Umbilical cord (tissue), 2 donors: Measurements from ENCODE around the gene WNT7B. TPM values are rescaled to one million over a fixed set of nuclear protein-coding genes. Genes with fewer than 3 reads are reported as not detected.
A peak's percentile ranks its signal among the peaks of the same experiment; 100 is the strongest.

Experiments used
- DNase-seq: peaks from one replicate; pipeline ENCODE4 v3.0.0-alpha.2; 2015; ENCODE audit warnings: low spot score
- total RNA-seq: library from RNA; depleted of rRNA; stranded (reverse); fragments of >200 nt; gene quantifications from one replicate; pipeline ENCODE4 v1.2.3, GENCODE V29; 2014; ENCODE audit warnings: low replicate concordance; ENCODE audit not compliant: insufficient read depth

The WNT7B gene
- total RNA-seq, 1 donor from 2014 or later, result 7.2 TPM

DNA sequence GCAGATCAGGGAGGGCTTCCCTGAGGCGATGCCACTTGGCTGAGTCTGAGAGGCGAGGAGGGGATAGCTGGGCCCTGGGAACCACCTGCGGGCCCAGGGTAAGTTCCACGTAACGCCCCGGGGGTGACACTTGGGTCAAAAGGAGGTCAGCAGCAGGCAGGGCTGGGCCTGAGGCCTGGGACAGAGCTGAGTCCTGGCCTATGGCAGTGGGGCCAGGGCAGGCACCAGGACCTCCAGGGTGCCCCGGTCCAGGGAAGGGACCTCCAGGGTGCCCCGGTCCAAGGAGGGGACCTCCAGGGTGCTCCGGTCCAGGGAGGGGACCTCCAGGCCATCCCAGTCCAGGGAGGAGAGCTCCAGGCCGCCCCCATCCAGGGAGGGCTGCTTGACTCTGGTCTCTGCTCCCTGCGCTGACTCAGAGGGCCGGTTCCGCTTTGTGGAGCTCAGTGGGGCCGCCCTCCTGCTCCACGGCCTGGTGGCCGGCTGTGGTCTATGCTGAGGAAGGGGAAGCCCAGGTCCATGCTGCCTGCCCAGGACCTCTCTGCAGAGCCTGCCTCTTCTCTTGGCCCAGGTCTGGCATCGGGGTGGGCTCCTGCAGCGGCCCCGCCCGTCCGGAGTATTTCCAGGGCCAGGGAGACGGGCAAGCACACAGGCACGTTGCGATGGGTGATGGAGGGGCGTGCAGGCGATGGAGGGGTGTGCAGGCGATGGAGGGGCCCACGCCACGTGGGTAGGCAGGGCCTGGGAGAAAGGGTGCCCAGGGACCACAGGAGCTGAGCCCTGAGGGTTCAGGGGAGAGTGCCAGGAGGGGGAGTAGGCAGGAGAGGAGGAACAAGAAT, 19.5 kb upstream of the WNT7B start:
- no peak for DNase-seq

DNA sequence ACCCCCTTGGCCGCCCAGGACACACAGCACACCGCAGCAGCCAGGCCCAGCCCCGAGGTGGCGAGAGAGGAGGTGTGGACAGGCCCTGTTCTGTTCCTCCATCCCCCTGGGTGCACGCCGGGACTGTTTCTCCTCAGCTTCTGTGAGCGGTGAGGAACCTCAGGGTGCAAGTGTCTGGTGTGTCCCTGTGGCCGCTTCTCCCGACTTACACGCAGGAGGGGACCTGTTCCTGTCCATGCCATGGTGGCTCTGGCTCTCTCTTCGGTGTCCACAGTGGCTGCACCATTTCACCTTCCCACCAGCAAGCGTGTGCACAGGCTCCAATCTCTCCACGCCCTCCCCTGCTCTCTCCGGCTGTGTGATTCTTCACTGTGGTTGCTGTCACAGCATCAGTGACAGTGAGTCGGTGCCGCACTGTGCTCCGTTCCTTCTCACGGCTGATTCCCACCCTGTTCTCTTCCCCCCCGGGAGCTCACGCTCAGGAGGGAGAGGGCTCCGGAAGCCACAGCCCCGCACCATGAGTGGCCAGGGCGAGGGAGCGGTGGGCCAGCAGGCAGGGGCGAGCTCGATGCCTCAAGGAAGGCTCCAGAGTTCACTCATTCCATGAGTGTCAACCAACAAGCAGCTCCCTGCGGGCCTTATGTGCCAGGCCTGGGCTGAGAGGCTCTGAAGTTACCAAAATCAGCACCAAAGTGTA, 18.6 kb upstream of the WNT7B start:
- DNase-seq, result no peak

DNA sequence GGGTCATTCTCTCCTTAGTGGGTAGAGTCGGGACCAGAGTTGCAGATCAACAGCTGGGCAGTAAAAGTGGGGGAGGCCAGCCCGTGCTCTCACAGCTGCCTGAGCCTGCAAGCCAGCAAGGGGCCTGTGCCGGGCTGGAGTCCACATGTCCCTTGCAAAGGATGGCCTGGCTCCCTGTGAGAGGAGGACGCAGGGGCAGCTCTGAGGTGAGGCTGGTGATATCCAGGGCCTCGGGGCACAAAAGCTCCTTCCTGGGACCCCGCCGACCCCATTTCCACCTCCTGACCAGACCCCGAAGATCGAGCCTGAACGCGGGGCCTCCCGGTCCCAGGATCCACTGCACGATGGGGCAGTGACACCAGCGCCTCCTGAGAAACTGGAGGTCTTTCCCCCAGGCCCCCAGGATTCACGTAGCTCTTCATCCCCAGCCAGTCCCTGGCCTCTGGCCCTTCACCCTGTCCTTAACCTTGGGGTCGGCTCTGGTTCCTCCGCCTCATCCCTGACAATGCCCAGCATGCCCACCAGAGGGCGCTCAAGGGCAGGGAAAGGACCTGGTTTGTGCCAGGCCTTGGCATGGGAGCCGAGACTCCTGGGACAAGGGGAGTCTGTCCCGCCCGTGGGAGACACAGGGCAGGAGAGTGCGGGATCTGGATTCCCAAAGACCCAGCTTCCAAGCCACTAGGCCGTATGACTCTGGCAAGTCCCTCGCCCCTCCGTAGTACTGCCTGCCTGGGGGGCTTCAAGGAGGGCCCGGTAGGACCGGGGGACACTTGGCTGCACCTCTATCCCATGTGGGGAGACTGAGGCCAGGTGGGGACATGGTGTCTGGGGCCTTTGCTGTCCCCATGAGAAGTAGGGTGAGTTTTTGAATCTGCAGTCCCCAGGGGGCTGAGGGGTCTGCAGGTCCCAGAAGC, 17.8 kb upstream of the WNT7B start:
- DNase-seq, result peak; percentile 69

DNA sequence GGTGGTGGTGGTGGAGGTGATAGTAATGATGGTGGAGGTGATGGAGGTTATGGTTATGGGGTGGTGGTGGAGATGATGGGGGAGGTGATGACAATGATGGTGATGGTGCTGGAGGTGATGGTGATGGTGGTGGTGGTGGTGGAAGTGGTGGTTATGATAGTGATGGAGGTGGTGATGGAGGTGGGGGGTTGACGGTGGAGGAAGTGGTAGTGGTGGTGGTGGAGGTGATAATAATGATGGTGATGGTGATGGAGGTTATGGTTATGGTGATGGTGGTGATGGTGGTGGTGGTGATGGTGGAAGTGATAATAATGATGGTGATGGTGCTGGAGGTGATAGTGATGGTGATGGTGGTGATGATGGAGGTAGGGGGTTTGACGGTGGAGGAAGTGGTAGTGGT, 16.9 kb upstream of the WNT7B start:
- no peak for DNase-seq

DNA sequence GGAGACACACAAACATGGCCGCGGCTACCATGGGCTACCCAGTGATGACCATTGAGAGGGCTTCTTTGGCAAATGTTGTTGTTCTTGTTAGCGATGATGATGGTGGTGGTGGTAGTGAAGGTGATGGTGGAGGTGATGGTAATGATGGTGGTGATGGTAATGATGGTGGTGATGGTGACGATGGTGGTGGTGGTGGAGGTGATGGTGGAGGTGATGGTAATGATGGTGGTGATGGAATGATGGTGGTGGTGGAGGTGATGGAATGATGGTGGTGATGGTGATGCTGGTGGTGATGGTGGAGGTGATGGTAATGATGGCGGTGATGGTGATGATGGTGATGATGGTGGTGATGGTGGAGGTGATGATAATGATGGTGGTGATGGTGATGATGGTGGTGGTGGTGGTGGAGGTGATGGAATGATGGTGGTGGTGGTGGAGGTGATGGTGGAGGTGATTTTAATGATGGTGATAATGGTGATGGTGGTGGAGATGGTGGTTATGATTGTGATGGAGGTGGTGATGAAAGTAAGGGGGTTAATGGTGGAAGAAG, 16.3 kb upstream of the WNT7B start:
- no peak for DNase-seq

DNA sequence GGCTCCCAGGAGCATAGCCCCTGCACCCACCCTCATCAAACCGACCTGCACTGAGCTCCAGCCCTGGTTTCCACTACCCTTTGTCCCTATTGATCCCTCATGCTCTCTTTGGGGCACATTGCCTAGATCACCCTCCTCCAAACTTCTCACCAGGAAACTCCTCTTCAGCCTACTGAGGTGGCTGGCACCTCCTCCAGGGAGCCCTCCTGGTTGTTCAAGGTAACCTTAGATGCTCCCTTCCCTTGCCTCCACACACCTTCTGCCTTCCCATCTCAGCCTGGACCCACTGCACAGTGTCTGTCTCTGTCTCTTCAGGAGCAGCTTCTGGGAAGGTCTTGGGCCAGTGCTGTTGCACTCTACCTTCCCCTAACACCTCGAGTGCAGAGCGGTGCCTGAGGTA, 15.8 kb upstream of the WNT7B start:
- DNase-seq, result no peak

DNA sequence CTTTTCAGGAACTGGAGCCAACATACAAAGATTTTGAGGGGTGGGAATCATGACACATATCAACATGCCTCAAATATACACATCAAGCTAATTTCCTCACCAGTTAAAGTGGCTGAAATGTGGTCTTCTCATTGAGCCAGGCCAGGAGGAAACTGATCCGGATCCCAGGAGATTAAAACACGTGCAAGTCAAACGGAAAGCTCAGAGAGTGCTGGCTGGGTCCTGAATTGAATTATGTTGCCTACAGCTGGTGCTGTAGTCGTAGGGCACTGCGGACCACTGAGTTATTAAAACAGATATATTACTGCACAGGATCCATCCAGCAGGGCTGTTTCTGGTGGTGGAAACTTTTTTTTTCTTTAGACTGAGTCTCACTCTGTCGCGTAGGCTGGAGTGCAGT, 14.1 kb upstream of the WNT7B start:
- DNase-seq, result no peak

DNA sequence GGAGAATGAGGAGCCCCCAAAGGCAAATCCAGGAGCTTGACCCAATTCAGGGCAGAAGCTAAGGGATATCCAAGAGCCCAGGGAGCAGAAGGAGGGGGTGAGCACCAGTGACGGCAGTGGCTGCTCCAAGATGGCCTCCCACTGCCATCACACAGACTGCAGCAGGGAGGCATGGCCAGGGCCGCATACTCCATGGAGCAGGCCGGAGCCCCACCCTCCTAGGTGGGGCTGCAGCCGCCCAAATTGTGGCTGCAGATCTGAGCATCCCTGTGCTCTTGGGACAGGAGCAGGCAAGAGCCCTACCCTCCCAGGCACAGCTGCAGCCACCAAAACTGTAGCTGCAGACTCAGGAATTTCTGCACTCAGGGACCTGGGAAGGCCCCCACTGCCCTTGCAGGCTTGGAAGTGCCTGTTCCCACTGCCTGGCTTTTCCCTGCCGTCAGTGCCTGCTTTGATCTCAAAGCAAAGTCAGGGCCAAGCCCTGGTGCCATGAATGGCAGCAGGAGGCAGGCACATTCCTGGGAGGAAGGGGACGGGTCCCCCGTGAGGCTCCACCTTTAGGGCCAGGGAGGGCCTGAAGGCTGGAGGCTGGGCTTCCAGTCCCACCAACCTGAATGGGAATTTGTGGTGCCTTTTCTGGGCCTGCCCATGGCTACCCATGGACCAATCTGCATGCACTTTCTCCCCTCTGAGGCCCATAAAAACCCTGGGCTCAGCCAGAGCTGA, 10.3 kb upstream of the WNT7B start:
- DNase-seq, result no peak

DNA sequence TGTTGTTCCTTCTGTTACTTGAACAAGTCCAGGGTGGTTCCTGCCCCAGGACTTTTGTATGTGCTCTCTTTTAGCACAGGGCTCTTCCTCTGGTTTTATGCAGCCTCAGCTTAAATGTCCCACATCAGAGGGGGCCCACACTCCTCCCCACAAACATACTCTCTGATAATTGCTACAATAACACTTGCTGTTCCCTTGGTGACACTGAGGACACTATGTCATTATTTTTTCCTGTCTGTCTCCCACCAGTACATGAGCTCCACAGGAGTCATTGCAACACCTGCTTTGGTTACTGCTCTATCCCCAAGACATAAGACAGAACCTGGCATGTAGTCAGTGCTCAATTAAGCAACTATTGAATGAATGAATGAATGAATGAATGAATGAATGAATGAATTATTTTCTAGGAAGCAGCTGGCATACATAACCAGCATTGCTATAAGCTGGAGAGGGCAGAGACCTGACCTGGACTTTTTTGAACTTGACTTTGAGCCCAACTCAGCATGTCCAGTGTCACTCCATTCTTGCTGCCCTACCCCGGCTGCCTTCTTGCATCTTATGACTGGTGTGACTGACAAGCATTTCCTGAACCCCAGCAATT, 7.5 kb upstream of the WNT7B start:
- DNase-seq, result no peak

DNA sequence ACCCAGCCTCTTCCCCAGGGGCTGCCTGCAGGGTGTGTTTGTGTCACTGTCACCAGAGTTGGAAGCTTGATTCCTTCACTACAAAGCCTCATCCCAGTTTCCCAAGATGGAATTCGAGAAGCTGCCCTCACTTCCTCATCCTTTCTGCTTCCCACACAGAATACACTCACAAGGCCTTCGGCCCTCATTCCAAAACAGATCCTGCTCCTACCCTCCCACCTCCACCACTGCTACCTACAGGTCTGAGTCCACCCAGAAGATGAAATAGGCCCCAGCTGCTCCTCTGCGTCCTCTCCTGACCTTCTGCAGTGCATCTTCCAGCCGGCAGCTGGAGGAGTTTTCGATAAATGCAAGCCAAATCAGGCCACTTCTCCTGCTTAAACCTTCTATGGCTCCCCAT, 6.8 kb upstream of the WNT7B start:
- no peak for DNase-seq

DNA sequence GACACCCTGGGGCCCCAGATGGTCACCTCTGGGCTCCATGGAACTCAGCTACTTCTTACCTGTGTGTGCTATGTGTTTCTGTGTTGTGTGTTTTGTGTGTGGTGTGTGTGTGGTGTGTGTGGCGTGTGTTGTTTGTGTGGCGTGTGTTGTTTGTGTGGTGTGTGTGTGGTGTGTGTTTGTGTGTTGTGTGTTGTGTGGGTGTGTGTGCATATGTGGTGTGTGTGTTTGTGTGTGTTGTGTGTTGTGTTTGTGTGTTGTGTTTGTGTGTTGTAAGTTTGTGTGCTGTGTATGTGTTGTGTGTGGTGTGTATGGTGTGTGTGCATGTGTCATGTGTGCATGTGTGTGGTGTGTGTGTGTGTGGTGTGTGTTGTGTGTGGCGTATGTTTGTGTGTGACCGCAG, 3.8 kb upstream of the WNT7B start:
- DNase-seq, result no peak

DNA sequence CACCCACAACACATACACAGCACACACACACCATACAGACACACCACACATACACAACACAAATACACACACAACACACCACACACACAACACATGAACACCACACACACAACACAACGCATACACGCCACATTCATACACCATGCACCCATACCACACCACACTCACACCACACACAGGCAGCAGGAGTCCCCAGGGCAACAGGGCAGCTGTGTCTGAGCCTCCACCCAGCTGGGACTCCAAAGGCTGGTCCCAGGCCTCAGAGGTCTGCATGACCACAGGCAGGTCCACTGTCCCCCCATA, 3.3 kb upstream of the WNT7B start:
- no peak for DNase-seq

DNA sequence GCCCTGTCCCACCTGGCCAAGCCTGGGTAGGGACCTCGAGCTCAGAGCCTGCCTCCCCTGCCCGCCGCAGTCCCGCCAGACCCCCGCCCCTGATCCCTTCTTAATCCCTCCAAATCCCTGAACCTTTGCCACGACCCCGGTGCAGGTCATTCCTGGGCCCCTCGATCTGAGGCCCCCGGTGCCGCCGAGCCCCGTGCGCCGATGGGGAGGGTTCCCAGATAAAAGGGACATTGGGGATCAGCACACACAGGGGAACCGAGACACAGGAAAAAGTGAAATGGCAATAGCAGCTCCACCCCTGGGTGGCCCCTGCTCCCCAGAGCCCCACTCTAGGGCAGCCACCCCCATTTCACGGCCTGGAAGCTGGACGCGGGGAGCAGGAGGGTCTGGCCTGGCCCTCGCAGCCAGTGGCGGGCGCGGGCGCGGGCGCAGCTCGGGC, 1.3 kb upstream of the WNT7B start:
- DNase-seq, result no peak

DNA sequence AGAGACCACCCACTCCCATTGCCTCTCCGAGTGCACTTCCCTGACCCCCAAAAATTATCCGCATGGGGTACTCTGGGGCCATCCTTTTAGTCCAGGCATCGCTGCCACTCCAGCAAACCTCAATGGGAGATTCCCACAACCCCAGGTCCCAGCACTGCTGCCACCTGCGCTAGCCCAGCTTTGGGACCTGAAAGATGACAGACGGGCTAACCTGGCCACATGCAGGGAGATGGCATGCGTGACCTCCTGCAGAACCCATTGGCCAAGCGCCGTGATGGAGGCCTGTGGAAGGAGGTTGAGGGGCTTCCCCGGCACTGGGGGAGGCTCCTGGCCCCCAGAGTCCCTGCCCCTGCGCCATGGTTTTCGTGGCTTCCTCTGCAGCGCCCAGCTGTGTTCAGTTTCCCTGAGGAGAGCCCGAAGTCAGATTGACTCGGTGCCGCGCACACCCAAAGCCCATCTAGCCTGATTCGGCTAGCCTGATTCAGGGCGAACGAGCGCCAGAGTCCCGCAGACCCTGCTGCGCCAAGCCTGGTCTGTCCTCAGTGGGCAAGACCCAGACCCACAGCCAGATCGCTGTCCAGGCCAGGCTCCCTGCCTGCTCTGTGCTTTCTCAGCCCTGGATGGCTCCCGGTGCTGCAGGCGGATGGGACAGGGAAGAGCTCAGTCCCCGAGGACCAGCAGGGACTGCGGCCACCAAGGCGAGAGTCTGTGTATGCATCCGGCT, 751 bp upstream of the WNT7B start:
- no peak for DNase-seq

DNA sequence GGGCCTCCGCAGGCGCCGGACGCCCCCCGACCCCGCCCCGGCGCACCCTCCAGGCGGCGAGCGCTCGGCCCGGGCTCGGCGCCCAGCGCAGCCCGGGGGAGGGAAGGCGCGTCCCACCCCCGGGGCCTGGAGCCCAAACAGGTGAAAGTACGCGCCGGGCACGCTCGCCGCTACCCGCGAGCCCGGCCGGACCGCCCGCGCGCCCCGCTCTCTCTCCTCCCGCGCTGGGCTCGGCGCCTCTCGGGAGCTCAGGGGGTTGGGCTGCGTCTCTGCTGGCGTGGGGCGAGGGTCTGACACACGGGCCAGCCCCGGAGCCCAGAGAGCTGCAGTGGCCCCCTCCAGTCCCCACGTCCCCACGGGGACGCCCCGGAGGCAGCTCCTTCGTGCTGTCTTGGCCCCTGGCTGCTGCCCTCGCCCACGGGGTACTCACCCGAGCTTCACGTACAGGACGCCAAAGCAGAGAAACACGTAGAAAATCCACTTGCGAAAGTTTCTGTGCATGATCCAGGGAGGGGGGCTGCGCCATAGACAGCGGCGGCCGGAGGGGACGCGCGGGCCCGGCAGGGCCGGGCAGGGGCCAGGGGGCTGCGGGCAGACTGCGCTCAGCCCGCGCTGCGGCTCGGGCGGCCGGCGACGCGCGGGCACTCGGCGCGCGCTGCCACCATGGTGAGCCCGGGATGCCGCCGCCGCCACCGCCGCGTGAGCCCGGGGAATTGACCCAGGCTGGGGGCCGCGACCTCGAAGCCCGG, 534 bp downstream of the WNT7B start:
- no peak for DNase-seq

DNA sequence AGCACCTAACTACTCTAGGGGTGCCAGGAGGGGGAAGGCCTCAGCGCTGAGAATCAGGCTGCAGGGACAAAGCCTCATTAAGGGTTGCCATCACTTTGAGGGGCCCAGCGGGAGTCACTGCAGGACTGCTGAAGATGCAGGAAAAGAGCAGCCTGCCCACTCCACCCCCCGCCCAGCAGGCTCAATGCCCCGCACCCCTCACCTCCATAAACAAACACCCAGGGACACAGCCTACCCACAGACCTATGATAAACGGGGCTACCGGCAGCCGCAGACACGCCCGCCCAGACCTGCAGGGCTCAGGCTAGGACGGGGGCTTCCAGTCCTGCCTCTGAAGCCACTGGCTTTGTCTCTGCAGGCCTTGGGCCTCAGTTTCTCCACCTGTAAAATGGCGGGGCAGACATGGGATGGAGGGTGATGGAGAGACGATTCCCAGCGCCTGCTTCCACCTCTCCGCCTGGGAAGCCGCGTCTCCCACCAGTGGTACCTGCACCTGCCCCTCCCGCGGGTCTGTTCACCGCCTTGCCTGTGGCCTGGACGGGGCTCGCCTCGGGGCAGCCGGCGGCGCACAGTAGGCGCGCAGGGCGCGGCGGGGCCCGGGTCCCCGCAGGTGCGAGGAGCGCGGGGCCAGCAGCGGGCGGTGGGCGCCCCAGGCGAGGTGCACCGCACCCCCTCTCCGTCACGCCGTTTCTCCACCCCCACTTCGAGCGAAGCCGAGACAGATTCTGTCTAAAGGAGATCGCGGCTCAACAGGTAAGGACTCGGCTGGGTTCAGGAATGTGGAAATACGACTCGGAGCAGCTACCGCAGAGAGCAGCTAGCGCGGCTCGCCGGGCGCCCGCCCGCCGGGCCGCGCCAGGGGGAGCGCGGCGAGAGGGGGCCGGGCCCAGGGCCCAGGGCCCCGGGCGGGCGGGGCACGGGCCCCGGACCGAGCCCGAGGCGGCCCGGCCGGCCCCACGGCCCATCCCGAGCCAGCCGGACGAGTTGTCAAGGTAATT, 1.5 kb downstream of the WNT7B start:
- DNase-seq, result peak; percentile 63

DNA sequence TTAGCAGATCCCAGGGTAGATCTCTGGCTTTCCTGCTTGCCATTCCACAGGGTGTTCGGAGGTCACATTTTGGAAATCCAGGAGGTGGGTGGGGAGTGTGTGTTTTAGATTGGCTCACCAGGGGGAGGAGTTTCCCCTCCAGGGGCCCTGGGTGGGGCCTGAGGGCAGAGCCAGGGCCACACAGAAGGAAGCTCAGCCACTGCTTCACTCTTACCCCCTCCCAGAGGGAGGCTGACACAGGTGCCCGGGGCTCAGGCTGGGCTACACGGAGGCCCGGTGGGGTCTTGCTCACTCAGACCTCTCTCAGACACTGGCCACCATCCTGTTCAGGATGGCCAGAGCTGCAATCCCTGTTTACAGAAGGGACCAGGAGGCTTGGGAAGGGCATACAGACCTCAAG, 2.5 kb downstream of the WNT7B start:
- no peak for DNase-seq

DNA sequence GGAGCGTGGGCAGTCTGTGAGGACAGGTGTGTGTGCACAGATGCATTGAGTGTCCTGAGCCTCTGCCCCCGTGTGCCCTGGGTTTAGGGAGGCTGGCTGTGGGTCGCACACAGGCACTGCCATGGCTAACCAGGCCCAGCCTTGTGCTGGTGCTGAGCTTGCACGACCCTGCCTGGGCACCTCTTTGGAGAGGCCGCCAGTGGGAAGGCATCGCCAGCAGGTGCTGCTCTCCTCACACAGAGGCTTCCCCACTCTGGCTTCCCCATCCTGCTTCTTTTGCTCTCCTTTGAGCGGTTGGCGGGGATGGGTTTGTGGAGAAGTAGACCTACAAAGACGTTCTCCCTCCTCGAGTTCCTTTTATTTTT, 4.1 kb downstream of the WNT7B start:
- DNase-seq, result no peak
